RWPE2 (cell line): Measurements from ENCODE around the gene B3GAT2.

Source experiments
- ATAC-seq: fragments of 200-7000 bp; cut with Tn5 transposase; 3 replicates; pipeline ENCODE4 v1.9.1; 2021; ENCODE audit warnings: low read depth
- DNase-seq: peaks from one replicate; pipeline ENCODE4 v3.0.0-alpha.2; 2020; ENCODE audit warnings: low spot score
- H3K27ac ChIP-seq: fragments of 450-650 bp; 2 replicates; pipeline ENCODE4 v1.5.1; 2017; ENCODE audit warnings: mild to moderate bottlenecking; ENCODE audit not compliant: poor library complexity, severe bottlenecking
- H3K27me3 ChIP-seq: fragments of 250-450 bp; sonication (Bioruptor Pico); 2 replicates; pipeline ENCODE4 v1.5.1; 2021; ENCODE audit warnings: mild to moderate bottlenecking, moderate library complexity; ENCODE audit not compliant: insufficient read depth, poor library complexity, severe bottlenecking
- H3K36me3 ChIP-seq: fragments of 250-450 bp; sonication (Bioruptor Pico); 2 replicates; pipeline ENCODE4 v1.5.1; 2020; ENCODE audit warnings: low read depth, mild to moderate bottlenecking, moderate library complexity
- H3K4me1 ChIP-seq: fragments of 250-450 bp; sonication (Bioruptor Pico); 2 replicates; pipeline ENCODE4 v1.5.1; 2021; ENCODE audit warnings: mild to moderate bottlenecking, moderate library complexity; ENCODE audit not compliant: insufficient read depth, poor library complexity, severe bottlenecking
- H3K4me3 ChIP-seq: fragments of 250-450 bp; sonication (Bioruptor Pico); 2 replicates; pipeline ENCODE4 v1.5.1; 2021; ENCODE audit warnings: mild to moderate bottlenecking, moderate library complexity; ENCODE audit not compliant: severe bottlenecking
- H3K9me3 ChIP-seq: fragments of 250-450 bp; sonication (Bioruptor Pico); 2 replicates; pipeline ENCODE4 v1.5.1; 2021; ENCODE audit warnings: mild to moderate bottlenecking, moderate library complexity; ENCODE audit not compliant: severe bottlenecking
- TF ChIP-seq, protein P1 (sequence below): fragments of 450-650 bp; IDR thresholded peaks from one replicate; pipeline ENCODE4 v1.5.1; 2017; ENCODE audit warnings: mild to moderate bottlenecking, moderate library complexity; ENCODE audit not compliant: poor library complexity, severe bottlenecking

The B3GAT2 gene

DNA sequence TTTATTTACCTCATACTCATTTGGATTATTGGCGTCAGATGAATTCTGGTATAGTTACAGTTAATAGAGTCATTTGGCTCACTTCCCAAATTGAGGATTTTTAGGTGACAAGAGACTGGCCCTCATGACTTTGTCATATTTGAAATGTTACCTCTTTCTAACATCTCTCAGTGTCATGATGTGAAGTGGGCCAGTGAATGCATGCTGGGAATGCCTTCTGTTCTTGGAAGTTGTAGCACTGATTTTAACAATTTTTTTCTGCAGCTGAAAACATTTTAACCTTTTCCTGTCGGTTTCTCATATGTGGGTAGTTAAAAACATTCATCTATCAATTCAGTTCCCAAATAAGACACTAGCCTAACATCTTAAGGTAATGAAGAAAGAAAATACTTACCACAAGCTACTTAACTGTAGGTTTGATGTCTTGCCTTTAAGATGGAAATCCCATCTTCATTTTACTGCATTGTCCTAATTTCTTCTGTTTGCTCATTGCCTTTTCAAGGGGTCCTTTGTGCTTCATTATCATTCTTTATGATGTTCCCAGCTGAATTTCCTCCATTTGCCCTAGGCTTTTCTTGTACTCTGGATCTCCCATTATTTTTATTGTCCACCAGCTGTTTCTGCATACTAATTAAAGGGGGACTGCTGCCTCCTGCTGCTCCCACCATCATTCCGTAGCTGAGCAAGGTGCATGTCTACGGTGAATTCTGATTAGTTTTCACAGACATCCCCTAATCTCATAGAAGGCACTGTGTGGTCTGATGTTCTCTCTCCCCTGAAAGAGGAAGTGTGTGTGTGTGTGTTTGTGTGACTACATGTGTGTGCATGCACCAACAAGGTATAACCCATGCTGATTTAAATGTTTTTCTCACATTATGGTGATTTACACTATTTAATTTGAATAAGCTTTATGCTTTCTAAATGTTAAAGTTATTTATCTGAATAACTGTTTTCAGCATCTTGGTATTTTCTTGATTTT, 109.5 kb downstream of the B3GAT2 start:
- no peak overlapping the region for H3K4me3 ChIP-seq
- ATAC-seq (no peak), DNase-seq (no peak)
- H3K4me1 ChIP-seq: no peaks in the 10 kb centered on the region
- no peaks in the 10 kb centered on the region for H3K36me3 ChIP-seq
- no peak overlapping the region for H3K27ac ChIP-seq
- no peaks in the 10 kb centered on the region for H3K9me3 ChIP-seq
- TF ChIP-seq, protein P1, sequence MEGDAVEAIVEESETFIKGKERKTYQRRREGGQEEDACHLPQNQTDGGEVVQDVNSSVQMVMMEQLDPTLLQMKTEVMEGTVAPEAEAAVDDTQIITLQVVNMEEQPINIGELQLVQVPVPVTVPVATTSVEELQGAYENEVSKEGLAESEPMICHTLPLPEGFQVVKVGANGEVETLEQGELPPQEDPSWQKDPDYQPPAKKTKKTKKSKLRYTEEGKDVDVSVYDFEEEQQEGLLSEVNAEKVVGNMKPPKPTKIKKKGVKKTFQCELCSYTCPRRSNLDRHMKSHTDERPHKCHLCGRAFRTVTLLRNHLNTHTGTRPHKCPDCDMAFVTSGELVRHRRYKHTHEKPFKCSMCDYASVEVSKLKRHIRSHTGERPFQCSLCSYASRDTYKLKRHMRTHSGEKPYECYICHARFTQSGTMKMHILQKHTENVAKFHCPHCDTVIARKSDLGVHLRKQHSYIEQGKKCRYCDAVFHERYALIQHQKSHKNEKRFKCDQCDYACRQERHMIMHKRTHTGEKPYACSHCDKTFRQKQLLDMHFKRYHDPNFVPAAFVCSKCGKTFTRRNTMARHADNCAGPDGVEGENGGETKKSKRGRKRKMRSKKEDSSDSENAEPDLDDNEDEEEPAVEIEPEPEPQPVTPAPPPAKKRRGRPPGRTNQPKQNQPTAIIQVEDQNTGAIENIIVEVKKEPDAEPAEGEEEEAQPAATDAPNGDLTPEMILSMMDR: no peak
- H3K27me3 ChIP-seq: no peaks in the 10 kb centered on the region

GRCh38 chr6:70846207-70846835, 110.5 kb downstream of the B3GAT2 start:
- no peak overlapping the region for H3K4me3 ChIP-seq
- TF ChIP-seq, protein P1: no peak
- no peak for ATAC-seq
- H3K4me1 ChIP-seq: no peaks in the 10 kb centered on the region
- DNase-seq: no peak
- no peaks in the 10 kb centered on the region for H3K27me3 ChIP-seq
- H3K36me3 ChIP-seq: no peaks in the 10 kb centered on the region
- no peaks in the 10 kb centered on the region for H3K9me3 ChIP-seq
- no peak overlapping the region for H3K27ac ChIP-seq

- Histone ChIP-seq H3K9me3 (no peaks in the 10 kb centered on the region), H3K4me1 (no peaks in the 10 kb centered on the region), H3K4me3 (no peak overlapping the region), H3K27me3 (no peaks in the 10 kb centered on the region), H3K36me3 (no peaks in the 10 kb centered on the region), H3K27ac (no peak overlapping the region)
- TF ChIP-seq, protein P1: no peak
- DNase-seq: no peak
- ATAC-seq: no peak
Observed at GRCh38 chr6:70844301-70844700, 112.6 kb downstream of the B3GAT2 start.

- Histone ChIP-seq H3K9me3 (no peaks in the 10 kb centered on the region), H3K27ac (no peak overlapping the region), H3K4me3 (no peak overlapping the region), H3K27me3 (no peaks in the 10 kb centered on the region), H3K4me1 (no peaks in the 10 kb centered on the region), H3K36me3 (no peaks in the 10 kb centered on the region)
- no peak for ATAC-seq
- TF ChIP-seq, protein P1: no peak
- DNase-seq: no peak
Observed at GRCh38 chr6:70843328-70843918, 113.4 kb downstream of the B3GAT2 start.
